ENCODE results near the gene JMJD6. TPM values are rescaled to one million over a fixed set of nuclear protein-coding genes. Genes with fewer than 3 reads are reported as not detected.

The JMJD6 gene
- polyA plus RNA-seq, 1 donor = 32.7 TPM

- H3K4me3 ChIP-seq (ENCODE audit: low read length) = no peak overlapping the region
- H3K4me1 ChIP-seq (ENCODE audit: control insufficient read depth, insufficient read depth, low read length) = peaks cover 24% of the 10 kb centered on the region
- no peaks in the 10 kb centered on the region for H3K27me3 ChIP-seq (ENCODE audit: control insufficient read depth, insufficient read depth, low read length)
- peaks cover 9% of the 10 kb centered on the region for H3K36me3 ChIP-seq (ENCODE audit: control insufficient read depth, insufficient read depth, low read length)
- no peaks in the 10 kb centered on the region for H3K9me3 ChIP-seq (ENCODE audit: control insufficient read depth, low read depth, low read length)
- DNase-seq = no peak
- H3K27ac ChIP-seq (ENCODE audit: low read length) = peak overlapping the region; percentile 55
- WGBS (ENCODE audit: insufficient coverage, low lambda C conversion rate) = no CpG with 5 or more reads among the region's 26 CpGs
Measured at GRCh38 chr17:76687298-76688164, 38.9 kb downstream of the JMJD6 start.

DNA sequence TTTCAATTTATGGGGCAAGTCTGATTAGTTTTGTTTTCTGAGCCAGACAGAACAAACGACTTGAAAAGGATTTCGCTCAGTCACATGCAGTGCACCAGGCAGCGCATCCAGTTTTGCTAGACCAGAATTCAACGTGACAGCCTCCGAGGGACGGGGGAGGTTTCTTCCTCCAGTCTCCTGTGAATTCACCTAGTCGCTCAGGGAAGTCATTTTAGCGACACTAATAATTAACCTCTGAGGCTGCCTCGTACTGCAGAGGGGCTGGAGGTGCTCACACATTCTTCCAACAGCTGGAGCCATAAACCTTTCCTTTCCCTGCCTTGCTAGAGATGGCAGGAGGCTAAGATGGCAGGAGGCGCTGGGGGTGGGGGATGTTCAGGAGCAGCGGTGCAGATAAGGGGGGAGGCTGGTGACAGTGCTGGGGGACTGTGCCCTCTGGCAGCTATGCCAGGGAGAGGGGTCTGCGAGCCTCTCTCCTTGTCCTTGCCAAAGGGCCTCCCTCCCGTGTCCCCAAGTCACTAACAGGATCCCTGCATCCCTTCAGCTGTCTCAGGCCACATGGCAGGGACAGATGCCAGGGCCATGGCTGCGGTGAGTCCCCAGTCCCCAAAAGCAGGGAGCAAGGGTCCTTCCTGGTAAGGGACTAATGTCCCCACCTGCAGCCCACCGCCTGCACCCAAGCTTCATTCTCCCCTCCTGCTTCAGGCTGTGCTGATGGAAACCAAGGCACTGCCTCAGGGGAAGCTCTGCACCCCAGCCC lies 39.7 kb downstream of the JMJD6 start:
- Histone ChIP-seq H3K27ac (ENCODE audit: low read length) (peak overlapping the region; percentile 12), H3K4me3 (ENCODE audit: low read length) (no peak overlapping the region), H3K36me3 (ENCODE audit: control insufficient read depth, insufficient read depth, low read length) (peaks cover 13% of the 10 kb centered on the region), H3K9me3 (ENCODE audit: control insufficient read depth, low read depth, low read length) (no peaks in the 10 kb centered on the region), H3K27me3 (ENCODE audit: control insufficient read depth, insufficient read depth, low read length) (no peaks in the 10 kb centered on the region), H3K4me1 (ENCODE audit: control insufficient read depth, insufficient read depth, low read length) (peaks cover 24% of the 10 kb centered on the region)
- WGBS (ENCODE audit: insufficient coverage, low lambda C conversion rate) = no CpG with 5 or more reads among the region's 15 CpGs
- DNase-seq = peak; percentile 42 to 79

- peaks cover 13% of the 10 kb centered on the region for H3K36me3 ChIP-seq (ENCODE audit: control insufficient read depth, insufficient read depth, low read length)
- no peaks in the 10 kb centered on the region for H3K27me3 ChIP-seq (ENCODE audit: control insufficient read depth, insufficient read depth, low read length)
- H3K9me3 ChIP-seq (ENCODE audit: control insufficient read depth, low read depth, low read length) = no peaks in the 10 kb centered on the region
- WGBS (ENCODE audit: insufficient coverage, low lambda C conversion rate) = no CpG with 5 or more reads among the region's 8 CpGs
- no peak overlapping the region for H3K27ac ChIP-seq (ENCODE audit: low read length)
- H3K4me1 ChIP-seq (ENCODE audit: control insufficient read depth, insufficient read depth, low read length) = peaks cover 24% of the 10 kb centered on the region
- DNase-seq = no peak
- no peak overlapping the region for H3K4me3 ChIP-seq (ENCODE audit: low read length)
Measured at GRCh38 chr17:76685846-76686245, 40.6 kb downstream of the JMJD6 start.

DNA sequence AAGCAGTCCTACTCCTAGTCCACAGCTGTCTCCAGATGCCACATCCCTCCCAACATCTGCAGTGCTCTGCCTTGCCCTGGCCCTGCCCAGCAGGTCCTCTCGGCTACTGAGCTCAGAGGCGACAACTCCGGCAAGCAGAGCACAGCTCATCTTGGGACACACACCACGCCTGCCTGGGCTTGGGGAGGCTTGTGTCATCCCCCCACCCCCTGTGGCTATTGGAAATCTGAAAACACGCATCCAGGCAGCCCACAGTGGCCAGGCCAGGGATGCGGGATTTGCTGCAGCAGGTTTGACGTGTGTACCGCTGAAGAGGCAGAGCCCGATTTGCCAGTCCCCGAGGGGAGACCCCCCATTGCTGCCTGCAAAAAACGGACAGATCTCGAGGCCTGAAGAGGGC lies 41.0 kb downstream of the JMJD6 start:
- H3K4me3 ChIP-seq (ENCODE audit: low read length) = no peak overlapping the region
- WGBS (ENCODE audit: insufficient coverage, low lambda C conversion rate) = no CpG with 5 or more reads among the region's 12 CpGs
- no peak for DNase-seq
- H3K27ac ChIP-seq (ENCODE audit: low read length) = no peak overlapping the region
- no peaks in the 10 kb centered on the region for H3K27me3 ChIP-seq (ENCODE audit: control insufficient read depth, insufficient read depth, low read length)
- H3K9me3 ChIP-seq (ENCODE audit: control insufficient read depth, low read depth, low read length) = no peaks in the 10 kb centered on the region
- H3K4me1 ChIP-seq (ENCODE audit: control insufficient read depth, insufficient read depth, low read length) = peaks cover 24% of the 10 kb centered on the region
- H3K36me3 ChIP-seq (ENCODE audit: control insufficient read depth, insufficient read depth, low read length) = peaks cover 13% of the 10 kb centered on the region

GRCh38 chr17:76684756-76685155 lies 41.6 kb downstream of the JMJD6 start:
- H3K4me3 ChIP-seq (ENCODE audit: low read length) = no peak overlapping the region
- H3K36me3 ChIP-seq (ENCODE audit: control insufficient read depth, insufficient read depth, low read length) = peaks cover 13% of the 10 kb centered on the region
- DNase-seq = no peak
- peaks cover 24% of the 10 kb centered on the region for H3K4me1 ChIP-seq (ENCODE audit: control insufficient read depth, insufficient read depth, low read length)
- no peak overlapping the region for H3K27ac ChIP-seq (ENCODE audit: low read length)
- no peaks in the 10 kb centered on the region for H3K27me3 ChIP-seq (ENCODE audit: control insufficient read depth, insufficient read depth, low read length)
- no CpG with 5 or more reads among the region's 7 CpGs for WGBS (ENCODE audit: insufficient coverage, low lambda C conversion rate)
- H3K9me3 ChIP-seq (ENCODE audit: control insufficient read depth, low read depth, low read length) = no peaks in the 10 kb centered on the region

- H3K27ac ChIP-seq (ENCODE audit: low read length) = no peak overlapping the region
- no CpG with 5 or more reads among the region's 25 CpGs for WGBS (ENCODE audit: insufficient coverage, low lambda C conversion rate)
Measured at GRCh38 chr17:76683921-76684745, 42.3 kb downstream of the JMJD6 start.

DNA sequence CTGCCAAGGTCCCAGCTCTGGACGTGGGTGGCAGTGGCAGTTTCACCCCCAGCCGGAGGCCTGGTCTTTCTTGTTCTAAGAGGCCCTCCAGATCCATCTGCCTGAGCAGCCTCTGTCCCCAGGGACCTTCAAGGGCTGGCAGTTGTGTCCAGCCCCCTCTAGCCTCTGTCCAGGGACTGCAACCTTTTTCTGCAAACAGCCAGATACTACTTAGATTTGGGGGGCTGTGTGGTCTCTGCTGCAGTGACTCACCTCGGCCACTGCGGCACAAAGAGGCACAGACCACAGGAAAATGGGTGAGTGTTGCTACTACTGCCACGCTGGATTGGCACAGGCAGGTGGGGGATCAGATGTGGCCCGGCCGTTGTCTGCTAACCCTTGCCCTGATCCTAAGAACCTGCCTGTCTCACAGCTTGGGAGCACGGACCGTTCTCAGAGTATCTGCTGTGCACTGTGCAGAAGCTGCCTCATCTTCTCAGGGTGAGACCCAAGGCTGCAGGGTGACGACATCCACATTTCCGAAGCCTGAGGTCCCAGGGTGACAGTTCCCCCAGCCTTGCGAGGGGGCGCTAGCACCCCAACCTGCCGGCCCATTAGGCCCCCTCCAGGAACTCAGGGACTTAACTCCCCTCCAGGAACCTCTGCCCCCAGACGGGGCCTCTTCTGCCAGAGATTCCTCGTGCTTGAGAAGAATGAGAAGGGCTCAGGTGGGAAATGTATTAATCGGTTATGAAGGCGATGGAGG lies 43.2 kb downstream of the JMJD6 start:
- H3K36me3 ChIP-seq (ENCODE audit: control insufficient read depth, insufficient read depth, low read length) = peaks cover 13% of the 10 kb centered on the region
- no peaks in the 10 kb centered on the region for H3K9me3 ChIP-seq (ENCODE audit: control insufficient read depth, low read depth, low read length)
- H3K27me3 ChIP-seq (ENCODE audit: control insufficient read depth, insufficient read depth, low read length) = no peaks in the 10 kb centered on the region
- no peak overlapping the region for H3K27ac ChIP-seq (ENCODE audit: low read length)
- peaks cover 20% of the 10 kb centered on the region for H3K4me1 ChIP-seq (ENCODE audit: control insufficient read depth, insufficient read depth, low read length)
- WGBS (ENCODE audit: insufficient coverage, low lambda C conversion rate) = no CpG with 5 or more reads among the region's 18 CpGs
- no peak for DNase-seq
- H3K4me3 ChIP-seq (ENCODE audit: low read length) = no peak overlapping the region

More at GRCh38 chr17:76683921-76684745, 42.3 kb downstream of the JMJD6 start:
- DNase-seq = no peak
- no peak overlapping the region for H3K4me3 ChIP-seq (ENCODE audit: low read length)
- no peaks in the 10 kb centered on the region for H3K27me3 ChIP-seq (ENCODE audit: control insufficient read depth, insufficient read depth, low read length)
- H3K9me3 ChIP-seq (ENCODE audit: control insufficient read depth, low read depth, low read length) = no peaks in the 10 kb centered on the region
- H3K36me3 ChIP-seq (ENCODE audit: control insufficient read depth, insufficient read depth, low read length) = peaks cover 13% of the 10 kb centered on the region
- peaks cover 24% of the 10 kb centered on the region for H3K4me1 ChIP-seq (ENCODE audit: control insufficient read depth, insufficient read depth, low read length)

DNA sequence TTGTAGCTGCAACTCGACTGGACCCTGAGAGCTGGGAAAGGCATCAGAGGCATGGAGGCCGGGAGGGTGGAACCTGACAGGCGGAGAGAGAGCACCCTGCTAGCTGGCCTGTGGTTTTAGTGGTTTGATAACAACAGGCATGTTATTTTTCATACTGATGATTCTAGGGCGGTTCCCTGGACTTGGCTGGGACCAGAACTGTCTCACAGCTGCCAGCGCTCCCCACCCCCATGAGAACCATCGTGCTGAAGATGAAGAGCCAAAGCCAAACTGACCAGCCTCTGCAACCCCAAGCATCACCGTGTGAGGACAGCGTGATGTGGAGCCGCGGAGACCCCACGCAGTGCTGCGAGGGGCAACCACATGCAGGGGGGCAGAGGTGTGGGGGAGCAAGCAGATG lies 44.1 kb downstream of the JMJD6 start:
- Histone ChIP-seq H3K27ac (ENCODE audit: low read length) (no peak overlapping the region), H3K4me1 (ENCODE audit: control insufficient read depth, insufficient read depth, low read length) (peaks cover 18% of the 10 kb centered on the region), H3K27me3 (ENCODE audit: control insufficient read depth, insufficient read depth, low read length) (no peaks in the 10 kb centered on the region), H3K9me3 (ENCODE audit: control insufficient read depth, low read depth, low read length) (no peaks in the 10 kb centered on the region), H3K36me3 (ENCODE audit: control insufficient read depth, insufficient read depth, low read length) (peaks cover 13% of the 10 kb centered on the region), H3K4me3 (ENCODE audit: low read length) (no peak overlapping the region)
- no CpG with 5 or more reads among the region's 12 CpGs for WGBS (ENCODE audit: insufficient coverage, low lambda C conversion rate)
- no peak for DNase-seq

DNA sequence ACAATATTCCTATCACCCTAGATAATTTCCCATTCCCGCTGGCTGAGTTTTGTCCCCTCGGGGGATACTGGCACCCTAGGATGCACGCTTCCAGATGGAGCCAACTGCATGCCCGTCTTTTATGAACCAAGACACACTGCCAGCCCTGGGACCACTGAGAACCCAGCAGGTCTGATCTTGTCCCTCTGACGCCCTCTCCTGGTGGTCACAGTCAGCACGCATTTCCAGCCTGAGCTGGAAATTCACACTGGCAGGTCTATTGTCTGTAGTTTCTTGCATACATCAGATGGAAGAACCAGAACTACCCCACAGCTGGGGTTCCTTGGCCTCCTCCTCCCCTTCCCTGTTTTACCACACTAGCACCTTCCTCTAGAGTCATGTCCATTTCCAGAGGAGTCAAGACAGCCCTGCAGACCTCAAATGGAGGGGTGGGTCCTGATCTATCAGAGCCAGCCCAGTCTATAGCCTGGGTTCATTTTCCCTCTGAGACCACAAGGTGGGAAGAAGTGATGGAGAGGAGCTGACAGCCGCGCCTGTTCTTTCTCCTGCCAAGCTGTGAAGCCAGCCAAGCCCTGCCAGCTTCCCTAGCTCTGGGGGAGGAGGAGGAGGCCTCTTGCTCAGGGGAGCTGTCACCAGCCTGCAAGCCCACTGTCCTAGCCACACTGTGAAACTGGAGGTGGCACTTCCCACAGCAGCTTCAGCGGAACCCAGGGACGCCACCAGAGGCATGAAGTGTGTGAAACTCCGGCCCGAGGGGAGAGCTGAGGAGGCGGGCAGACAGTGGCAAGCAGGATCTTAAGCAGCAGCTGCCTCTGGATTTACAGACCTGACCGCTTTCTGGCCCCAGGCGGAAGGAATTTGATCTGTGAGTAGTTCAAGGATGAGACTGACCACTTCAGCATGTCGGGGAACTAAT lies 44.9 kb downstream of the JMJD6 start:
- Histone ChIP-seq H3K4me3 (ENCODE audit: low read length) (no peak overlapping the region), H3K9me3 (ENCODE audit: control insufficient read depth, low read depth, low read length) (no peaks in the 10 kb centered on the region), H3K27me3 (ENCODE audit: control insufficient read depth, insufficient read depth, low read length) (no peaks in the 10 kb centered on the region), H3K36me3 (ENCODE audit: control insufficient read depth, insufficient read depth, low read length) (peaks cover 13% of the 10 kb centered on the region), H3K27ac (ENCODE audit: low read length) (peak overlapping the region; percentile 51), H3K4me1 (ENCODE audit: control insufficient read depth, insufficient read depth, low read length) (peaks cover 10% of the 10 kb centered on the region)
- no CpG with 5 or more reads among the region's 16 CpGs for WGBS (ENCODE audit: insufficient coverage, low lambda C conversion rate)
- DNase-seq = peak in 1 of 2 donors; percentile 69

Data from large intestine (tissue), 3 donors.